ENCODE data around the gene DDX59.

The DDX59 gene

GRCh38 chr1:200671235-200671786 is 1.6 kb upstream of the DDX59 start:
- DNase-seq (ENCODE audit: low read depth in 2 of 2), result no peak

DNA sequence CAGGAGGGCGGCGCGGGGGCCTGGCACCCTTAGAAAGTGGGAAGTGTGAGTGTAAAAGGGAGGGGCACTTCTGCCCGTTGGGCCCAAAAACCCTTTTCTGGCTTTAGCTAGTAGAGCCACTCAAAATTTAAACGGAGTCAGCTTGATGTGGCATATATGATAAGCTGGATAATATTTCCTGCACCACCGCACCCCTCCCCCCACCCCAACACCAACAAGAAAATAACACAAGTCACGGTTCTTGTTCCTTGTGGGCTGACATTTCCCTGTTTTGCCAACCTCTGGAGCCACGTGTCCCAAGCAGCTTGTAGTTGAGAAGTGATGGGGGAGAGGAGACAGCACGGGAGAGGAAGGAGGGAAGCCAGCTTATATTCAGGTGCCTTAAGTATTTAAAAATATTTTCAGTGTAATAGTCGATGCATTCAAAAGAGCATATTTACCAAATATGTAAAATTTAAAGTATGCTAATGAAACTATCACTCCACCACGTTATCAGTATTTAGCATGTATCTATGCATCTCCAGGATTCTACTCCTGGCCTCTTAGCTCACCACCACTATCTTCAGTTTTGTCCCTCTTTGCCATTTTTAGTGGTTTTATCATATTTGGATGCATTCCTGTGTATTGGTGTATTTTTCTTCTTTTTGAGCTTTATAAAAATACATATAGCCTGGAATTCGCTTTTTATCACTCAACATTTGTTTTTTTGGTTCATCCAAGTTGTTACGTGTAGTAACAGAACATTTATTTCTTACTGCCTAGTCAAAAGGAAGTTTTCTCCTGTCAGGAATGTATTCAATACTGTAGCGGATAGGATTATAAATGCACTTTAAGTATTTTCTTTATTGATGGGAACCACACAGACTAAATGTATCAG is 773 bp upstream of the DDX59 start:
- no peak for DNase-seq (ENCODE audit: low read depth in 2 of 2)

GRCh38 chr1:200668514-200669313 is 993 bp downstream of the DDX59 start:
- DNase-seq (ENCODE audit: low read depth in 2 of 2), result no peak

GRCh38 chr1:200666309-200666708 is 3.4 kb downstream of the DDX59 start:
- DNase-seq (ENCODE audit: low read depth in 2 of 2), result no peak

GRCh38 chr1:200665861-200666260 is 3.8 kb downstream of the DDX59 start:
- no peak for DNase-seq (ENCODE audit: low read depth in 2 of 2)

GRCh38 chr1:200660719-200661118 is 9.0 kb downstream of the DDX59 start:
- DNase-seq (ENCODE audit: low read depth in 2 of 2), result no peak

GRCh38 chr1:200659269-200659668 is 10.4 kb downstream of the DDX59 start:
- no peak for DNase-seq (ENCODE audit: low read depth in 2 of 2)

DNA sequence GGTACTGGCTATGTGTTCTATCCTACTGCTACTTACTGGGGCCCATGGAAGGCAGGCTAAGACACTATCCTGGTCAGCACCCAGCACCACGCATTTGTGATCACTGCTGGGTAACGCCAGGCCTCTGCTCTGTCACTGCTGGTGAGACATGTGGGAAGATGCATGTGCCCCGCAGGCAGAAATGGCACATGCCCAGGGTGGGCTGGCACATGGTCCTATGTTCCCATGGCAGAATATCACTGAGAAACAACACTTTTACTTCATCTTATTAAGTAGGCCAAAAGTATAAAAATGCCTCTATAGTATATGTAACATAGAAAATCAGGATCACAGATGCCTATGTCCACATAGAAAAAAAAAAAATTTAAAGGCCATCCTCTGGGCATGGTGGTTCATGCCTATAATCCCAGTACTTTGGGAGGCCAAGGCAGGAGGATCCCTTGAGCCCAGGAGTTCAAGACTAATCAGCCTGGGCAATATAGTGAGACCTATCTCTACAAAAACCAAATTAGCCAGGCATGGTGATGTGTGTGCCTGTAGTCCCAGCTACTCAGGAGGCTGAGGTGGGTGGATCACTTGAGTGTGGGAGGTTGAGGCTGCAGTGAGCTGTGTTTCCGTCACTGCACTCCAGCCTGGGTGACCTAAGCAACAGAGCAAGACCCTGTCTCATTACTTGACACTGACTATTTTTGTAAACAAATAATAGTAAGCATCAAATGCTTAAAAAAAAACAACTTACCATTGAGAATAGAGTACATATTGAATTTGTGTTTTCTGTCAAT is 11.5 kb downstream of the DDX59 start:
- DNase-seq (ENCODE audit: low read depth in 2 of 2), result no peak

GRCh38 chr1:200654660-200655059 is 15.0 kb downstream of the DDX59 start:
- no peak for DNase-seq (ENCODE audit: low read depth in 2 of 2)

- no peak for DNase-seq (ENCODE audit: low read depth in 2 of 2)
Measured at GRCh38 chr1:200653022-200653462, 16.7 kb downstream of the DDX59 start.

DNA sequence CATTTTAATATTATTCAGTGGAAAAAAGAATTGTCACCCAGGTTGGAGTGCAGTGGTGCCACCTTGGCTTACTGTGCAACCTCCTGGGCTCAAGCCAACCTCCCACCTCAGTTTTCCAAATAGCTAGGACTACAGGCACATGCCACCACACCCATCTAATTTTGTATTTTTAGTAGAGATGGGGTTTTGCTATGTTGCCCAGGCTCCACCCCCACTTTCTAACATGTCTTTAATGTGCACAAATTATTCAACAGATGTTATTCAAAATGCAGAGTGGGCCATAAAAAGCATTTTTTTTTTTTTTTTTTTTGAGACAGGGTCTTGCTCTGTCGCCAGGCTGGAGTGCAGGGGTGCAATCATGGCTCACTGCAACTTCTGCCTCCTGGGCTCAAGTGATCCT is 17.3 kb downstream of the DDX59 start:
- DNase-seq (ENCODE audit: low read depth in 2 of 2), result no peak

- DNase-seq (ENCODE audit: low read depth in 2 of 2), result no peak
Measured at GRCh38 chr1:200646515-200646914, 23.2 kb downstream of the DDX59 start.

DNA sequence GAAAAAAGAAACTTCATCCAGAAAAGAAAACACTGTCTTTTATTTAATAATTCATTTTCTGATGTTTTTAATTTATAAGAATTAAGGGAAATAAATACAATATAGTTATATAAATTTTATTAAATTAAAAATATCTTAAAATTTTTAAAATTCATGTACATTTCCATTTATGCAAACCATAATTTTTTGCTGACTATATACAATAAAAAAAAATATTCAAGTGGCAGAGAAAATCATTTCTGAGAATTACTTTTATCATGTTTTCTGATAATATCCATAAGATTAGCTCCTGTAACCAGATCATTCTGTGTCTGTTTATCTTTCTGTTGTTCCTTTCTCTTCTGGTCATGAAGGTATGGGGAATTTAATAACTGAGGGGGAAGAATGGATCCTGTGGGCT is 25.7 kb downstream of the DDX59 start:
- no peak for DNase-seq (ENCODE audit: low read depth in 2 of 2)

DNA sequence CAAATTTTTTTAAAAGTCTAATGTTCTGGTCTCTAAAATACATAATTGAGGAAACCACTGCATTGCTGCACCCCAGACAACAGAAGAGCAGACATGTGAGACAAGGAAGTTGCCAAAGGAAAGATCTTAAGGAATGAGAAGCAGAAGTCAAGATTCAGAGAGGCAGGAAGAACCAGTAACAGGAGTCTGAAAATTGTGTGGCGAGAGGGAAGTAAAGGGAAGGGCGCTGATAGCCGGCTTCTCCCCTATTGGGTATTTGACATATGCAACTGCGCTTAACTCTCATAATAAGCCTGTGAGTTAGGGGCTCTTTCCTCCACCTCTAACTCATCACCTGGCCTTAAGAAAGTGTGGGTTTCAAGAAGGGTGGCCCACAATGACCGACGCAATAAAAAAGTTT is 27.2 kb downstream of the DDX59 start:
- DNase-seq (ENCODE audit: low read depth in 2 of 2), result no peak

- DNase-seq (ENCODE audit: low read depth in 2 of 2), result no peak
Measured at GRCh38 chr1:200640963-200641401, 28.7 kb downstream of the DDX59 start.

GRCh38 chr1:200640373-200640962 is 29.2 kb downstream of the DDX59 start:
- DNase-seq (ENCODE audit: low read depth in 2 of 2), result no peak

DNA sequence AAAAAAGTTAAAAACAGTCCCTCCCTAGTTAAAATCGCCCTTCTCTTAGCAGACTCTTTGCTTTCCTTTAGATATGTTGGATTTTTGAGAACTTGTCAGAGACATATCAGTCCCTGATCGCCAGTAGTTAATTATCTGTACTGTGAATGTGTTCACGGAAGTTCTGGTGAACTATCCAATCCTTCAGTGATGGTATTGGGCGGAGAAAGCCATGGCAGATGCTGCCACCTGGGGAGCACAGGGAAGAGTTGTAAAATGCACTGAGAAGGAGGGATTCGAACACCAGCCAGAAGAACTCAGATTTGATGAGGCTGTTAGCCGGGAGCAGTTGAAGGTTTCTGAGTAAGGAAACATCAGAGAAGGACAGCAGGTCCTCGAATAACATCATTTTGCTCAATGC is 31.6 kb downstream of the DDX59 start:
- no peak for DNase-seq (ENCODE audit: low read depth in 2 of 2)

DNA sequence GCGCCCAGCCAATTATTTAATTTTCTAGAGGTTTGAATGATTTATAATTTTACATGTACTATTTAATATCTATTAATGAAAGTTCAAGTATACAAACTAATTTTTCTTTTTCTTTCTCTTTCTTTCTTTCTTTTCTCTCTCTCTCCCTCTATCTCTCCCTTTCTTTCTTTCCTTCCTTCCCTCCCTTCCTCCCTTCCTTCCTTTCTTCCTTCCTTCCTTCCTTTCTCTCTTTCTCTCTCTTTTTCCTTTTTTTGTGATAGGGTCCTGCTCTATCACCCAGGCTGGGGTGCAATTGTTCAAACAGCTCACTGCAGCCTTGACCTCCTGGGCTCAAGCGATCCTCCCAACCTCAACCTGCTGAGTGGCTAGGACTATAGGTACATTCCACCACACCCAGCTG is 33.0 kb downstream of the DDX59 start:
- DNase-seq (ENCODE audit: low read depth in 2 of 2), result no peak

DNA sequence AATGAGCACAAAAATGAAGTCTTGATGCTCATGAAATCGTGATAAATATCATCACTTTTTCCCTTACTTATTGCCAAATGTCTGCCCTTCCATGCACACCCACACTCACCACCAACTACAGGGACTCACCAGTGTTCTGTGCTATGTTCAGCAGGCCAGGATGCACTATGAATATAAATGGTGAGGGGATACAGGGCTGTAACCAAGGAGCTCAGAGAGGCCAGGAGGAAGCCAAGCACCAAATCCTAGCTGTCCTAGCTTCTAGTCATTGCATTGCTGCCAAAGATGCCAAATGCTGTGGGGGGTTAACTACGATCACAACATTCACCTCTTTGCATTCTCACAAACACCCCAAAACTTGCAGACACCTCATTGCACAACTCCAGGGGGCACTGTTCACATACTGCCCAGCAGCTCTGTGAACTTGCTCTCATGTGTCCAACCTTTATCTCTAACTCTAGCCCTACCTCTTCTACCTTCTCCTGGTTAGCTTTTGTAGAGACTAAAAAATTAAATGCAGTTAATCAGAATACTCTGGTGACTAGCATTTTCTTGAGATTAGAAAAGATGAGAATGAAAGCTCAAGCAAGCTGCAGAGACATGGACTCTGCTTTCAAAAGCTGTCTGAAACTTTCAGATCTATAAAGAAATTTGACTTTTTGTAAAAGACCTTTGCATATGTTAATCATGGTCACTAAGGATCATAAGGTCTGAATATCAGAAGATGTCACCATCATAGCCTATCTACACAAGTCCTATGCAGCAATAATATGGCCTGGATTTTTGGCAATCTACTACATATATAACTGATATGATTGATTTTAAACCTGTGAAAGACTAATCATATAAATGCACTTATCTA is 35.2 kb downstream of the DDX59 start:
- DNase-seq (ENCODE audit: low read depth in 2 of 2), result no peak

GRCh38 chr1:200631375-200631774 is 38.3 kb downstream of the DDX59 start:
- DNase-seq (ENCODE audit: low read depth in 2 of 2), result no peak

Data from stimulated activated CD4-positive, alpha-beta T cell treated with anti-CD3 and anti-CD28 coated beads, Interleukin-1b, Interleukin-23, amount 100 ng/mL, for 4 hours (primary cell).